Stimulated activated CD4-positive, alpha-beta T cell treated with anti-CD3 and anti-CD28 coated beads, TNF-alpha, amount 100 ng/mL, for 1 hour (primary cell): Measurements from ENCODE around the gene STIM1.
"Not testable (repeated sequence)": the region's sequence is repeated elsewhere in the genome, so short reads cannot be mapped to it uniquely, and the experiment has no call there.

Experiments
- DNase-seq, 3 donors: peaks; one replicate each; pipeline ENCODE4 v3.0.0-alpha.2; 2020; ENCODE audit warnings: low read depth in 3 of 3, low spot score in 1 of 3

STIM1 gene

GRCh38 chr11:3853899-3854659 lies 1.4 kb upstream of the STIM1 start:
- DNase-seq = peak in 1 of 3 donors; percentile 35

- no peak for DNase-seq
Measured at GRCh38 chr11:3854660-3854976, 846 bp upstream of the STIM1 start.

GRCh38 chr11:3855808-3856491 lies 486 bp downstream of the STIM1 start:
- DNase-seq = no peak

DNA sequence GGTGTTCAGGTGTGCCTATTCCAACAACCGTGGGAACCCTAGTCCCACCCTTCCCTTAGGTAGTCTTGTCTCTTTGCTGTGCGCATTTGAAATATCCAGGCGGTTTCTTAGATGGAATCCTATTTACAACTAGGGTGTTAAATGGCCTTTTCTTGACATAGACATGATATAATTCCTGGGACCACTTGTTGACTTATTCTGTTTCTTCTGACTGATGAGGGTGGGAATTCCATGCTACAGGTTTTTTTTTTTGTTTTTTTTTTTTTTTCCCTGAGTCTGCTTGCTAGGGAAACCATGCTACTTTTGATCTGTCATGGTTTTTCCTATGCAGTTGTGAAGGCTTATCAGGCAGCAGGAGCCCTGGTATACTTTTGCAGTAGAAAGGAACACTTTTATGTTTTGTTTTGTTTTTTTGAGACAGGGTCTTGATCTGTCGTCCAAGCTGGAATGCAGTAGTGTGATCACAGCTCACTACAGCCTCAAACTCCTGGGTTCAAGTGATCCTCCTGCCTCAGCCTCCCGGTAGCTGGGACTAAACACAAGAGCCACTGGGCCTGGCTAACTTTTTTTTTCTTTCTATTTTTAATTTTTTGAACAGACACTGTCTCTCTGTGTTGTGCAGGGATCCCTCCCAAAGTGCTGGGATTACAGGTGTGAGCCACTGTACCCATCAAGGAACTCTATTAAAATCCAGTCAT lies 1.5 kb downstream of the STIM1 start:
- no peak for DNase-seq

GRCh38 chr11:3857628-3858027 lies 2.2 kb downstream of the STIM1 start:
- DNase-seq = no peak

GRCh38 chr11:3859373-3859881 lies 4.0 kb downstream of the STIM1 start:
- DNase-seq = no peak

GRCh38 chr11:3860375-3860774 lies 4.9 kb downstream of the STIM1 start:
- no peak for DNase-seq

- DNase-seq = not testable (repeated sequence)
Measured at GRCh38 chr11:3860898-3861393, 5.5 kb downstream of the STIM1 start.

- no peak for DNase-seq
Measured at GRCh38 chr11:3861683-3862082, 6.2 kb downstream of the STIM1 start.

DNA sequence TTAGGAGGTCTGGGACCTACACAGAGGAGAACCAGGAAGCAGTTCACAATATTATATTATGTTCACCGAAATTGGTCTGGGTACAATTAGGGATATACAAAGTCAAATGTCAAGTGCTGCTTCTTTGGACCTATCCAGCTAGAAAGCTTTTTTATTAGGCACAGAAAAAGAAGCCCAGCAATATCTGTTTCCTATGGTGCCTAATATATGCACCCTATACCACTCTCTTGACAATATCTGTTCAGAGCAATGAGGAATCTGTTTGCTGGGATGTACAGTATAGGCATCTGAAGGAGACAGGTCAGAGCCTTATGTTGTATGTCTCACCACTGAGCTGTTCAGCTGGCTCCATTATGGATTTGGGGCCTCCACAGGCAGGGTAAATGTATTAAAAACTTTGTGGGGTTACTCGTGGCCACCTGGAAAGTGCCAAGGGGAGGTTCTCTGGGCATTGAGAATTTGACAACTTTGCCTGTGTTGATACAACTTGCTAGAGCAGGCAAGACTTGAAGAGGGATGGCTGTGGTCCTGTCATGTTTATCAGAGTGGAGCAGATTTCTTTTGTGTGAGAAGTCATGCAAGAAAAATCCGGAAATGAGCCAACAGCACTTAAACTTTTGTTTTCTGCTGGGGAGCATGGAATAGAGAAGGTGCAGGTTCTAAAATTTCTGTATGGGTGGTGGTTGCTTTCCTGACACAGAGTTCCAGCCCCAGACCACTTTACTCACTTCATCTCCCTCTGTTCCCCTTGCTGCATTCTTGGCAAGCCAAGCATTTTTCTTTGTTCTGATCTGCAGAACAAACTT lies 10.1 kb downstream of the STIM1 start:
- DNase-seq = no peak

DNA sequence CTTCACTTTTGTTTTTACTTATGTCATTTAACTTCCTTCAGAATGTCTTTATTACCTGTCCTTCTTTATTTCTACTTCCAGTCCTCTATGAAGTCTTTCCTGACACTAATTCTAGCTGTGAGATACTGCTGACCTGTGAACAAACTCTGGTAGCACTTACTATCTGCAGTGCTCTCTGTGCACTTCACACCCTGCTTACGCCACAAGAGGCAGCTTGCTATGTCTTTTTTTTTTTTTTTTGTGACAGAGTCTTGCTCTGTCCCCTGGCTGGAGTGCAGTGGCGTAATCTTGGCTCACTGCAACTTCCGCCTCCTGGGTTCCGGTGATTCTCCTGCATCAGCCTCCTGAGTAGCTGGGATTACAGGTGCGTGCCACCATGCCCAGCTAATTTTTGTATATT lies 10.7 kb downstream of the STIM1 start:
- no peak for DNase-seq

DNA sequence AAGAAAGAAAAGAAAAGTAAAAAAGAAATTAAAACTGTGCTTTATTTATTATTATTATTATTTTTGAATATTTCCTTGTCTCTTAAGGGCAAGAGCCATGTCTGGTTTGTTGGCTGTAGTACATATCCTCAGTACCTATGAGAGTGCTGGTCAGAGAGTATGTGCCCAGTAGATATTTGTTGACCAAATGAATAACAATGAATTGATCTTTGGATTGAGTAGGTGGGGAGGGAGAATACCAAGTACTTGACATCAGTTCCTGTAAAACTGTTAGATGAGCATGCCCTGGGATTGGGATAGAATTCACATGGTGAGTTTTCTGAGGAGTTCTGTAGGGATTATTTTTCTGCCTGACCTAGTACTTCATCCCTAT lies 11.4 kb downstream of the STIM1 start:
- DNase-seq = no peak

- DNase-seq = no peak
Measured at GRCh38 chr11:3867209-3868091, 12.0 kb downstream of the STIM1 start.

DNA sequence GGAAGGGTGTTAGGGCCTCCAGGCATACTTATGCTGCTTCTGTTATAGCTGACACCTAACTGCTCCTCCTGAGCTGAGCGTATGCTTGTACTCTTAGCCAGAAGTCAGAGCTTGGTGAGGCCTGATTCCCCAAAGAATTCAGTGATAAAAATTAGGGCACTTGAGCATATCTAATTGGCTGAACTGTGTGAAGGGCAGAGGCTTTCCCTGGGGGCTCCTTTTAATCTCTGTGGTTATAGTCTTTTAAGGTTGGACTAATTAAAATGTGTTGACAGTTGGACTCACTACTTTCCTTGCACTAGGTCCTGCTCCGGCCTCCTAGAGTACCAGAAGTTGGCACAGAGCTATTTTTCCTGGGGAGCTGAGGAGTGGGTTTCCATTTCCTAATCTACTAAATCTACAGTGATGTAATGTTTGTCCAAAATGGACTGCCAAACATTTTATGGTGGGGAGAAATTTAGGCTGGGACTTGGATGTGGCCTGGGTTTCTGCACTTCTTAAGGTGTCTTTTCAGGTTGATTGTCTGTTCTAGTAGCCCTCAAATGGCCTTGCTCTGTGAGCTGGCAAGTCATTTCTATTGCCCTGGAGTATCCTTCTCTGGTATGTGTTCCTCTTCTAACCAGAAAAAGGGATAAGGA lies 18.4 kb downstream of the STIM1 start:
- no peak for DNase-seq

- no peak for DNase-seq
Measured at GRCh38 chr11:3876613-3877012, 21.1 kb downstream of the STIM1 start.

GRCh38 chr11:3877364-3878257 lies 22.1 kb downstream of the STIM1 start:
- no peak for DNase-seq

DNA sequence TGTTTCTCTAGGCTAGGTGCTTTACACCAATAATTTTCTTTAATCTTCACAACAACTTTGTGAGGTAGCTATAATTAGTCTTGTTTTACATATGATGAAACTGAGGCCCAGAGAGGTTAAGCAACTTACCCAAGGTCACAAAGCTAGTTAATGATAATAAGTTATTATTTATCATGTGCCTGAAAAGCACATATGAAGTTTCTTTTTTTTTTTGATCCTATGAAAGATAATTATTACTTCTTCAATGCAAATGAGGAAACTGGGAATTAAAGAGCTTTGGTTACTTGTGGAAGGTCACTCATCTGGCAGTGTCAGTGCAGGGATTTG lies 22.8 kb downstream of the STIM1 start:
- no peak for DNase-seq

GRCh38 chr11:3879216-3879966 lies 23.9 kb downstream of the STIM1 start:
- no peak for DNase-seq
